B cell (primary cell): Measurements from ENCODE around the gene ADGRA3. TPM values are rescaled to one million over a fixed set of nuclear protein-coding genes. Genes with fewer than 3 reads are reported as not detected.

Experiments used
- ATAC-seq: fragments of 200-7000 bp; cut with Tn5 transposase; one replicate; pipeline ENCODE4 v1.10.0; 2021; ENCODE audit warnings: low read depth, mild to moderate bottlenecking, moderate number of reproducible peaks, moderate library complexity
- CTCF ChIA-PET: fragments of 350-600 bp; sonication (Branson Sonifier 250); formaldehyde crosslinking; loops from one replicate; lab custom pipeline; 2021; ENCODE audit warnings: antibody characterized with exemption, inconsistent platforms; lab: Charles Lee
- POLR2A ChIA-PET: fragments of 350-600 bp; sonication (Branson Sonifier 250); formaldehyde crosslinking; loops from one replicate; lab custom pipeline; 2021; ENCODE audit warnings: antibody characterized with exemption; lab: Charles Lee
- DNase-seq: peaks from one replicate; pipeline ENCODE4 v3.0.0; 2013
- H2AFZ ChIP-seq: 2 replicates; pipeline ENCODE4 v1.6.1; 2012; ENCODE audit warnings: mild to moderate bottlenecking, low read depth, low read length; ENCODE audit not compliant: insufficient read depth, poor library complexity, severe bottlenecking
- H3K27ac ChIP-seq, 2 donors: 1 replicate in 1 of 2; 2 replicates in 1 of 2; pipeline ENCODE4 v1.5.1; 2012 to 2013; ENCODE audit warnings: low read length in 2 of 2, mild to moderate bottlenecking in 2 of 2, moderate library complexity in 1 of 2
- H3K27me3 ChIP-seq, 4 experiments: fragments of 200-600 bp in 1 of 4; sonication (generic) in 1 of 4; replicated peaks in 1 of 4; 1 replicate in 2 of 4; 2 replicates in 2 of 4; pipeline versions ENCODE4 v1.6.1 to v1.7.0; 2013 to 2016; ENCODE audit warnings: low read length in 3 of 4, mild to moderate bottlenecking in 2 of 4, mixed read lengths in 1 of 4, moderate library complexity in 1 of 4; ENCODE audit not compliant: insufficient read depth in 4 of 4, control insufficient read depth in 3 of 4; ENCODE audit errors: control extremely low read depth in 1 of 4
- H3K36me3 ChIP-seq, 2 experiments: replicated peaks in 1 of 2; 1 replicate in 1 of 2; 2 replicates in 1 of 2; pipeline versions ENCODE4 v1.6.1 to v1.7.1; 2013; ENCODE audit warnings: low read length in 1 of 2; ENCODE audit not compliant: insufficient read depth in 2 of 2, control insufficient read depth in 1 of 2; ENCODE audit errors: control extremely low read depth in 1 of 2, extremely low read depth in 1 of 2
- H3K4me1 ChIP-seq, 2 donors: fragments of 200-600 bp in 1 of 2; sonication (generic) in 1 of 2; 1 replicate in 1 of 2; 2 replicates in 1 of 2; pipeline versions ENCODE4 v1.5.1 to v1.6.1; 2013 to 2017; ENCODE audit warnings: low read length in 2 of 2; ENCODE audit not compliant: control insufficient read depth in 2 of 2, insufficient read depth in 2 of 2
- H3K4me2 ChIP-seq: replicated peaks from 2 replicates; pipeline ENCODE3; 2012; ENCODE audit warnings: mild to moderate bottlenecking, low read depth, low read length; ENCODE audit not compliant: poor library complexity, severe bottlenecking
- H3K4me3 ChIP-seq, 5 experiments: fragments of 200-600 bp in 1 of 5; sonication (generic) in 1 of 5; 1 replicate in 3 of 5; 2 replicates in 2 of 5; pipeline versions ENCODE4 v1.5.1 to v1.7.0; 2011 to 2016; ENCODE audit warnings: low read length in 4 of 5, mild to moderate bottlenecking in 4 of 5, low read depth in 2 of 5, control low read depth in 1 of 5, moderate library complexity in 1 of 5; ENCODE audit not compliant: insufficient read depth in 1 of 5; ENCODE audit errors: control extremely low read depth in 1 of 5, extremely low read depth in 1 of 5
- H3K79me2 ChIP-seq: fragments of 200-600 bp; sonication (generic); one replicate; pipeline ENCODE4 v1.6.0; 2016; ENCODE audit warnings: low read length; ENCODE audit not compliant: control insufficient read depth, insufficient read depth
- H3K9ac ChIP-seq: fragments of 200-600 bp; sonication (generic); 2 replicates; pipeline ENCODE4 v1.6.1; 2017; ENCODE audit warnings: mild to moderate bottlenecking, low read length, moderate library complexity
- H3K9me3 ChIP-seq, 3 donors: one replicate each; pipeline versions ENCODE4 v1.6.1 to v1.7.1; 2013; ENCODE audit warnings: low read length in 2 of 3; ENCODE audit not compliant: control insufficient read depth in 2 of 3, insufficient read depth in 1 of 3; ENCODE audit errors: control extremely low read depth in 1 of 3
- H4K20me1 ChIP-seq: 2 replicates; pipeline ENCODE4 v1.6.0; 2012; ENCODE audit warnings: mild to moderate bottlenecking, low read length; ENCODE audit not compliant: insufficient read depth, control insufficient read depth, poor library complexity, severe bottlenecking
- H3K27ac Mint-ChIP-seq: one replicate; pipeline ENCODE4 v1.8.0; 2021; ENCODE audit warnings: mixed read lengths
- H3K27me3 Mint-ChIP-seq: one replicate; pipeline ENCODE4 v1.8.0; 2021; ENCODE audit warnings: mixed read lengths
- H3K4me1 Mint-ChIP-seq: one replicate; pipeline ENCODE4 v1.8.0; 2021; ENCODE audit warnings: mixed read lengths
- H3K4me3 Mint-ChIP-seq: one replicate; pipeline ENCODE4 v1.8.0; 2021; ENCODE audit warnings: mixed read lengths
- H3K9me3 Mint-ChIP-seq: one replicate; pipeline ENCODE4 v1.8.0; 2022; ENCODE audit warnings: mixed read lengths; ENCODE audit not compliant: insufficient read depth
- CTCF ChIP-seq: fragments of 200-600 bp; IDR thresholded peaks from one replicate; pipeline ENCODE4 v1.8.0; 2022; ENCODE audit warnings: antibody characterized with exemption, mild to moderate bottlenecking
- EZH2 ChIP-seq: IDR thresholded peaks from 2 replicates; pipeline ENCODE4 v1.6.1; 2012; ENCODE audit warnings: borderline replicate concordance, low read depth, mild to moderate bottlenecking, moderate library complexity, low read length; ENCODE audit not compliant: insufficient read depth, poor library complexity, severe bottlenecking
- WGBS: methylation state at CpG from one replicate; pipeline ENCODE4 v1.1.5; 2013; ENCODE audit warnings: missing lambda C conversion rate; ENCODE audit not compliant: insufficient coverage; 5-methylcytosine and 5-hydroxymethylcytosine counted together
- intact Hi-C: fragments of 100-400 bp; cut with micrococcal nuclease; formaldehyde crosslinking; loops from one replicate; pipeline ENCODE4 v1.10.0; 2022
- polyA plus RNA-seq: library from polyadenylated mRNA; depleted of rRNA; stranded (reverse); fragments of >200 nt; gene quantifications from 2 replicates; pipeline ENCODE4 v1.2.3, GENCODE V29; 2012
- total RNA-seq, 2 donors: library from RNA; stranded (reverse); fragments of 120-200 nt in 1 of 2; gene quantifications; 1 replicate in 1 of 2; 2 replicates in 1 of 2; pipeline versions ENCODE4 v1.2.3 to v1.2.4, GENCODE V29; 2013 to 2022

Gene ADGRA3
- total and polyA plus RNA-seq, 2 donors (not counting 1 experiment from before 2014, with no cell fraction given): 0.25 TPM; not detected in 1

GRCh38 chr4:22510750-22511149 lies 5.1 kb downstream of the ADGRA3 start:
- H3K27ac ChIP-seq: no peak overlapping the region
- TF ChIP-seq EZH2: no peak
- no peak for TF ChIP-seq CTCF
- H2AFZ ChIP-seq: no peak overlapping the region
- Mint-ChIP-seq H3K27ac (no peak overlapping the region), H3K4me1 (peaks cover 9% of the 10 kb centered on the region), H3K27me3 (peaks cover 20% of the 10 kb centered on the region), H3K4me3 (no peak overlapping the region), H3K9me3 (peaks cover 3% of the 10 kb centered on the region)
- intact Hi-C loops: no loop called here
- no peaks in the 10 kb centered on the region for H4K20me1 ChIP-seq
- H3K9ac ChIP-seq: no peak overlapping the region
- no peaks in the 10 kb centered on the region for H3K36me3 ChIP-seq
- H3K79me2 ChIP-seq: no peaks in the 10 kb centered on the region
- no peak overlapping the region for H3K4me2 ChIP-seq
- ChIA-PET CTCF (no interaction called here), POLR2A (no interaction called here)
- no peak overlapping the region for H3K4me3 ChIP-seq
- DNase-seq: no peak
- no peak for ATAC-seq
- peaks cover 0 to 9% (median 0%) of the 10 kb centered on the region in 4 experiments for H3K27me3 ChIP-seq
- no peaks in the 10 kb centered on the region for H3K9me3 ChIP-seq
- H3K4me1 ChIP-seq: peaks cover 0 to 10% of the 10 kb centered on the region in 2 donors
- no CpG with 5 or more reads among the region's 1 CpG for WGBS

- no peak for ATAC-seq
- ChIA-PET CTCF (no interaction called here), POLR2A (no interaction called here)
- Mint-ChIP-seq H3K27ac (no peak overlapping the region), H3K9me3 (peaks cover 3% of the 10 kb centered on the region), H3K27me3 (peaks cover 6% of the 10 kb centered on the region), H3K4me1 (no peaks in the 10 kb centered on the region), H3K4me3 (no peak overlapping the region)
- Histone ChIP-seq H3K27ac (no peak overlapping the region), H3K4me1 (no peaks in the 10 kb centered on the region), H3K27me3 (no peaks in the 10 kb centered on the region), H3K9me3 (no peaks in the 10 kb centered on the region), H3K4me2 (no peak overlapping the region), H3K9ac (no peak overlapping the region), H3K79me2 (no peaks in the 10 kb centered on the region), H2AFZ (no peak overlapping the region), H3K36me3 (no peaks in the 10 kb centered on the region), H4K20me1 (no peaks in the 10 kb centered on the region), H3K4me3 (no peak overlapping the region)
- TF ChIP-seq CTCF: no peak
- TF ChIP-seq EZH2: no peak
- 100% methylated on average over 1 of the region's 3 CpGs for WGBS
- no peak for DNase-seq
- intact Hi-C loops: no loop called here
Observed at GRCh38 chr4:22508376-22508775, 7.5 kb downstream of the ADGRA3 start.
